H9 (cell line): ENCODE measurements around the gene FARP1. TPM values are rescaled to one million over a fixed set of nuclear protein-coding genes. Genes with fewer than 3 reads are reported as not detected.

Experiments used
- DNase-seq: peaks from one replicate; pipeline ENCODE4 v3.0.0-alpha.2; 2017
- H2AFZ ChIP-seq: one replicate; pipeline ENCODE4 v1.6.1; 2013; ENCODE audit warnings: mild to moderate bottlenecking, low read length, control low read depth, moderate library complexity
- H2AK5ac ChIP-seq: 2 replicates; pipeline ENCODE4 v1.6.1; 2013; ENCODE audit warnings: low read length, control low read depth, mixed read lengths; ENCODE audit not compliant: insufficient read length
- H2BK120ac ChIP-seq: one replicate; pipeline ENCODE4 v1.6.1; 2013; ENCODE audit warnings: low read depth, mild to moderate bottlenecking, low read length, control low read depth, inconsistent platforms; ENCODE audit not compliant: poor library complexity, severe bottlenecking
- H2BK12ac ChIP-seq: 2 replicates; pipeline ENCODE4 v1.6.1; 2013; ENCODE audit warnings: low read length, control low read depth, mixed read lengths, low read depth; ENCODE audit not compliant: insufficient read length
- H2BK15ac ChIP-seq: 2 replicates; pipeline ENCODE4 v1.6.1; 2013; ENCODE audit warnings: low read depth, low read length, control low read depth
- H2BK20ac ChIP-seq: one replicate; pipeline ENCODE4 v1.6.1; 2013; ENCODE audit warnings: low read depth, mild to moderate bottlenecking, low read length, control low read depth, inconsistent platforms; ENCODE audit not compliant: poor library complexity, severe bottlenecking
- H2BK5ac ChIP-seq: 2 replicates; pipeline ENCODE4 v1.6.1; 2013; ENCODE audit warnings: low read length, control low read depth, mixed read lengths; ENCODE audit not compliant: insufficient read length
- H3K14ac ChIP-seq: 2 replicates; pipeline ENCODE4 v1.6.1; 2013; ENCODE audit warnings: low read length, control low read depth; ENCODE audit not compliant: insufficient read depth
- H3K18ac ChIP-seq: 2 replicates; pipeline ENCODE4 v1.6.1; 2013; ENCODE audit warnings: low read depth, mild to moderate bottlenecking, mixed read lengths, low read length, control low read depth; ENCODE audit not compliant: insufficient read length
- H3K23ac ChIP-seq: 2 replicates; pipeline ENCODE4 v1.6.1; 2013; ENCODE audit warnings: low read length, control low read depth, mixed read lengths, low read depth; ENCODE audit not compliant: insufficient read length
- H3K23me2 ChIP-seq: 2 replicates; pipeline ENCODE4 v1.6.1; 2013; ENCODE audit warnings: low read depth, mild to moderate bottlenecking, mixed read lengths, low read length, control low read depth; ENCODE audit not compliant: insufficient read length, poor library complexity, severe bottlenecking
- H3K27ac ChIP-seq: 2 replicates; pipeline ENCODE4 v1.5.1; 2013; ENCODE audit warnings: low read length, control low read depth, mixed read lengths, low read depth; ENCODE audit not compliant: insufficient read length
- H3K27me3 ChIP-seq: 2 replicates; pipeline ENCODE4 v1.6.1; 2013; ENCODE audit warnings: low read length, control low read depth, inconsistent platforms; ENCODE audit not compliant: insufficient read depth
- H3K4ac ChIP-seq: 2 replicates; pipeline ENCODE4 v1.6.1; 2013; ENCODE audit warnings: low read depth, mild to moderate bottlenecking, control low read depth, inconsistent platforms, low read length, moderate library complexity
- H3K4me1 ChIP-seq: 2 replicates; pipeline ENCODE4 v1.6.1; 2013; ENCODE audit warnings: low read length, control low read depth, inconsistent platforms; ENCODE audit not compliant: insufficient read depth
- H3K4me2 ChIP-seq: 2 replicates; pipeline ENCODE4 v1.6.1; 2013; ENCODE audit warnings: low read length, control low read depth, mixed read lengths; ENCODE audit not compliant: insufficient read length, insufficient read depth
- H3K56ac ChIP-seq: 2 replicates; pipeline ENCODE4 v1.6.1; 2013; ENCODE audit warnings: low read depth, mild to moderate bottlenecking, mixed read lengths, low read length, control low read depth; ENCODE audit not compliant: insufficient read length
- H3K79me1 ChIP-seq: 2 replicates; pipeline ENCODE4 v1.6.1; 2013; ENCODE audit warnings: low read depth, mild to moderate bottlenecking, moderate library complexity, low read length, control low read depth, inconsistent platforms; ENCODE audit not compliant: insufficient read depth, poor library complexity, severe bottlenecking
- H3K79me2 ChIP-seq: 2 replicates; pipeline ENCODE4 v1.6.1; 2013; ENCODE audit warnings: low read length, control low read depth, inconsistent platforms; ENCODE audit not compliant: insufficient read depth
- H3K9ac ChIP-seq: 2 replicates; pipeline ENCODE4 v1.6.1; 2013; ENCODE audit warnings: low read length, control low read depth, mixed read lengths; ENCODE audit not compliant: insufficient read length; ENCODE audit errors: extremely low read depth
- H3K9me3 ChIP-seq: one replicate; pipeline ENCODE4 v1.6.1; 2013; ENCODE audit warnings: low read depth, low read length, inconsistent platforms; ENCODE audit not compliant: control insufficient read depth
- H3T11ph ChIP-seq: one replicate; pipeline ENCODE4 v1.6.1; 2013; ENCODE audit warnings: mild to moderate bottlenecking, low read length, control low read depth, inconsistent platforms
- H4K20me1 ChIP-seq: one replicate; pipeline ENCODE4 v1.6.1; 2013; ENCODE audit not compliant: control insufficient read depth, insufficient read length, insufficient read depth
- H4K5ac ChIP-seq: 2 replicates; pipeline ENCODE4 v1.6.1; 2013; ENCODE audit warnings: low read depth, mild to moderate bottlenecking, mixed read lengths, low read length, control low read depth; ENCODE audit not compliant: insufficient read length
- H4K8ac ChIP-seq: replicated peaks from 2 replicates; pipeline ENCODE4 v1.6.1; 2013; ENCODE audit warnings: low read length, control low read depth, mixed read lengths, low read depth; ENCODE audit not compliant: insufficient read length
- H4K91ac ChIP-seq: 2 replicates; pipeline ENCODE4 v1.6.1; 2013; ENCODE audit warnings: low read depth, mild to moderate bottlenecking, moderate library complexity, mixed read lengths, low read length, control low read depth; ENCODE audit not compliant: insufficient read length
- H3K27ac Mint-ChIP-seq, 3 experiments: 2 replicates in 2 of 3; 3 replicates in 1 of 3; pipeline ENCODE4 v1.8.0; 2020 to 2021; ENCODE audit warnings: mixed read lengths in 3 of 3, mild to moderate bottlenecking in 1 of 3, moderate library complexity in 1 of 3
- H3K27me3 Mint-ChIP-seq: 2 replicates; pipeline ENCODE4 v1.8.0; 2021; ENCODE audit warnings: low read depth, mild to moderate bottlenecking, moderate library complexity, mixed read lengths
- H3K36me3 Mint-ChIP-seq, 3 experiments: 2 replicates in 2 of 3; 3 replicates in 1 of 3; pipeline ENCODE4 v1.8.0; 2020 to 2021; ENCODE audit warnings: low read depth in 3 of 3, mixed read lengths in 3 of 3; ENCODE audit not compliant: insufficient read depth in 1 of 3
- H3K4me1 Mint-ChIP-seq, 2 experiments: 2 replicates each; pipeline ENCODE4 v1.8.0; 2020; ENCODE audit warnings: mixed read lengths in 2 of 2
- H3K4me3 Mint-ChIP-seq, 2 experiments: 2 replicates in 1 of 2; 3 replicates in 1 of 2; pipeline ENCODE4 v1.8.0; 2020 to 2021; ENCODE audit warnings: mild to moderate bottlenecking in 2 of 2, mixed read lengths in 2 of 2, moderate library complexity in 1 of 2
- H3K9me3 Mint-ChIP-seq, 2 experiments: 2 replicates in 1 of 2; 3 replicates in 1 of 2; pipeline ENCODE4 v1.8.0; 2020; ENCODE audit warnings: mild to moderate bottlenecking in 2 of 2, mixed read lengths in 2 of 2, moderate library complexity in 1 of 2
- CTCF ChIP-seq: fragments of 200-600 bp; sonication (generic); conservative IDR thresholded peaks from 3 replicates; pipeline ENCODE4 v1.8.0; 2021; ENCODE audit warnings: antibody characterized with exemption, mild to moderate bottlenecking
- WGBS: extraction: QIAGEN DNeasy Blood & Tissue Kit; methylation state at CpG from one replicate; pipeline ENCODE4 v1.1.7; 2013; ENCODE audit warnings: missing lambda C conversion rate, low lambda C conversion rate, mixed read lengths; ENCODE audit not compliant: insufficient read length; ENCODE audit errors: extremely low coverage; 5-methylcytosine and 5-hydroxymethylcytosine counted together
- total RNA-seq: library from RNA; stranded (reverse); gene quantifications from 2 replicates; pipeline ENCODE4 v1.2.1, GENCODE V29; 2021

FARP1 gene
- total RNA-seq, 1 experiment from 2014 or later, result 95.9 TPM

GRCh38 chr13:98254513-98254912, 111.6 kb downstream of the FARP1 start:
- Histone ChIP-seq H3K14ac (no peak overlapping the region), H3T11ph (no peak overlapping the region), H2BK5ac (no peak overlapping the region), H3K18ac (no peak overlapping the region), H3K79me2 (peaks cover 2% of the 10 kb centered on the region; the same call in 1 of the 2 replicates), H2AK5ac (no peak overlapping the region), H4K8ac (no peak overlapping the region), H3K27ac (no peak overlapping the region), H2BK12ac (no peak overlapping the region), H4K20me1 (no peaks in the 10 kb centered on the region), H4K5ac (no peak overlapping the region), H2AFZ (no peak overlapping the region), H3K4me1 (no peaks in the 10 kb centered on the region; the same call in 1 of the 2 replicates), H3K9ac (no peak overlapping the region), H2BK15ac (no peak overlapping the region), H4K91ac (no peak overlapping the region), H3K9me3 (no peaks in the 10 kb centered on the region), H3K56ac (no peak overlapping the region), H3K23ac (no peak overlapping the region), H3K79me1 (peaks cover 2% of the 10 kb centered on the region), H3K4me2 (no peak overlapping the region), H2BK120ac (no peak overlapping the region), H3K4ac (no peak overlapping the region), H2BK20ac (no peak overlapping the region), H3K23me2 (no peaks in the 10 kb centered on the region), H3K27me3 (no peaks in the 10 kb centered on the region)
- no peak overlapping the region for H3K4me3 Mint-ChIP-seq
- H3K27ac Mint-ChIP-seq, result peak overlapping the region in 1 of 3 experiments; percentile 49; a peak in 1 of 7 replicates
- no peaks in the 10 kb centered on the region for H3K9me3 Mint-ChIP-seq
- no peaks in the 10 kb centered on the region for H3K27me3 Mint-ChIP-seq
- no peak for TF ChIP-seq CTCF
- H3K4me1 Mint-ChIP-seq, result peaks cover 19 to 22% of the 10 kb centered on the region in 2 experiments
- whole genome bisulfite sequencing, result no CpG with 5 or more reads among the region's 2 CpGs
- H3K36me3 Mint-ChIP-seq, result peaks cover 0 to 4% (median 0%) of the 10 kb centered on the region in 3 experiments; a peak in 3 of 7 replicates
- DNase-seq, result no peak
